Loucy (cell line): ENCODE data around the gene NTN1.

Experiments
- EZH2phosphoT487 ChIP-seq: fragments of 200-600 bp; IDR thresholded peaks from 2 replicates; pipeline ENCODE4 v1.6.1; 2018; ENCODE audit warnings: antibody characterized with exemption, mild to moderate bottlenecking, moderate library complexity, borderline replicate concordance
- TF ChIP-seq, protein P1 (sequence below): fragments of 200-600 bp; sonication (generic); conservative IDR thresholded peaks from 2 replicates; pipeline ENCODE4 v1.5.1; 2014; ENCODE audit warnings: mild to moderate bottlenecking, antibody characterized with exemption, low read length

DNA sequence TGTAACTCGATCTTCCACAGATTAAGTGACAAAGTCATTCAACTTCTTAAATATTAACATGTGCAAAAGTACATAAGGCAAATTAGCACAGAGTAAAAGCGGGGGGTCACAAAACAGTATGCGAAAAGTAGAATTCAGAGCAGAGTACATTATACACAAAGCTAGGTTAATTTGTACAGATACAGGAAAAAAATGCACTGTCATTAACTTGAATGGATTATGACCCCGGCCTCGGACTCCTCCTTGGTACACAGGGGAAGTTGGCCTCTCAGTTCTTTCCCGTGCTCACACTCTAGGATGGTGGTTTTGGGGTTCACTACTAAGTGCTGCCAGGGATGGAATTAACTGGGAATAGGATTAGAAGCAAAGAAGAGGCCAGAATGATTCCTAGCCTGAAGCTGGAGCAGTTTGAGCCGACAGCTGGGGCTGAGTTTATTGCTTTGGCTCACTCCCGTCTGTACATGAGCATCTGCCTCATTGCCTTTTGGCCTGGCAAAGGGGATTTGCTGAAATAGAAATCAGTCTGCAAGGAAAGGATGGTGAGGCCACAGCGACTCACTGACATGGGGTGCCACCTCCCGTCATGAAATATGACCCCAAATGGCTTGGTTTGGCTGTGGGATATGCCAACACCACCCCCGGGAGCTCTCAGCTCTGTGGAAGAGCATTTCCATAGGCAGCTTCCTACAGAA is 23.6 kb downstream of the NTN1 start:
- TF ChIP-seq, protein P1, sequence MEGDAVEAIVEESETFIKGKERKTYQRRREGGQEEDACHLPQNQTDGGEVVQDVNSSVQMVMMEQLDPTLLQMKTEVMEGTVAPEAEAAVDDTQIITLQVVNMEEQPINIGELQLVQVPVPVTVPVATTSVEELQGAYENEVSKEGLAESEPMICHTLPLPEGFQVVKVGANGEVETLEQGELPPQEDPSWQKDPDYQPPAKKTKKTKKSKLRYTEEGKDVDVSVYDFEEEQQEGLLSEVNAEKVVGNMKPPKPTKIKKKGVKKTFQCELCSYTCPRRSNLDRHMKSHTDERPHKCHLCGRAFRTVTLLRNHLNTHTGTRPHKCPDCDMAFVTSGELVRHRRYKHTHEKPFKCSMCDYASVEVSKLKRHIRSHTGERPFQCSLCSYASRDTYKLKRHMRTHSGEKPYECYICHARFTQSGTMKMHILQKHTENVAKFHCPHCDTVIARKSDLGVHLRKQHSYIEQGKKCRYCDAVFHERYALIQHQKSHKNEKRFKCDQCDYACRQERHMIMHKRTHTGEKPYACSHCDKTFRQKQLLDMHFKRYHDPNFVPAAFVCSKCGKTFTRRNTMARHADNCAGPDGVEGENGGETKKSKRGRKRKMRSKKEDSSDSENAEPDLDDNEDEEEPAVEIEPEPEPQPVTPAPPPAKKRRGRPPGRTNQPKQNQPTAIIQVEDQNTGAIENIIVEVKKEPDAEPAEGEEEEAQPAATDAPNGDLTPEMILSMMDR, result no peak
- TF ChIP-seq EZH2phosphoT487, result no peak
